Measurements from ENCODE around the gene GLB1L3. TPM values are rescaled to one million over a fixed set of nuclear protein-coding genes. Genes with fewer than 3 reads are reported as not detected.
"Not testable (repeated sequence)": the region's sequence is repeated elsewhere in the genome, so short reads cannot be mapped to it uniquely, and the experiment has no call there.

The GLB1L3 gene
- total RNA-seq, 2 donors from 2014 or later = 1.3 TPM; not detected in 1

GRCh38 chr11:134340354-134340964 is 64.3 kb downstream of the GLB1L3 start:
- Histone ChIP-seq H3K4me3 (no peak overlapping the region), H3K36me3 (replicated peaks in 1 of 2; ENCODE audit: insufficient read depth in 1 of 2, low read depth in 2 of 2) (no peaks in the 10 kb centered on the region), H3K9me3 (no peaks in the 10 kb centered on the region), H3K27me3 (no peaks in the 10 kb centered on the region), H3K4me1 (no peaks in the 10 kb centered on the region), H3K27ac (no peak overlapping the region)
- no peak for ATAC-seq
- intact Hi-C loops (cut with DNase I) = no loop called here
- no peak for TF ChIP-seq POLR2A (IDR thresholded peaks at IDR 0.05)
- TF ChIP-seq CTCF (IDR thresholded peaks at IDR 0.05) = no peak
- WGBS, 2 donors = 87 to 89% methylated on average over 7 to 11 of the region's 11 CpGs
- DNase-seq = no peak

- 90 to 95% methylated on average over 49 to 67 of the region's 68 CpGs for WGBS, 2 donors
- no peaks in the 10 kb centered on the region for H3K9me3 ChIP-seq
- DNase-seq (no peak), ATAC-seq (no peak)
- no peak overlapping the region for H3K4me3 ChIP-seq
- TF ChIP-seq CTCF (IDR thresholded peaks at IDR 0.05) = no peak
- H3K27me3 ChIP-seq = no peaks in the 10 kb centered on the region
- H3K27ac ChIP-seq = no peak overlapping the region
- intact Hi-C loops (cut with DNase I) = no loop called here
- H3K36me3 ChIP-seq (replicated peaks in 1 of 2; ENCODE audit: insufficient read depth in 1 of 2, low read depth in 2 of 2) = no peaks in the 10 kb centered on the region
- H3K4me1 ChIP-seq = no peaks in the 10 kb centered on the region
These were observed 65.8 kb downstream of the GLB1L3 start for GRCh38 chr11:134341805-134342571.

- WGBS, 2 donors = 90 to 92% methylated on average over 22 to 30 of the region's 30 CpGs
- Histone ChIP-seq H3K27ac (no peak overlapping the region), H3K36me3 (replicated peaks in 1 of 2; ENCODE audit: insufficient read depth in 1 of 2, low read depth in 2 of 2) (no peaks in the 10 kb centered on the region), H3K9me3 (no peaks in the 10 kb centered on the region), H3K4me1 (no peaks in the 10 kb centered on the region), H3K27me3 (no peaks in the 10 kb centered on the region), H3K4me3 (no peak overlapping the region)
- DNase-seq = no peak
- TF ChIP-seq CTCF (IDR thresholded peaks at IDR 0.05) (no peak), POLR2A (IDR thresholded peaks at IDR 0.05) (no peak)
- intact Hi-C loops (cut with DNase I) = no loop called here
- no peak for ATAC-seq
These were observed 66.6 kb downstream of the GLB1L3 start for GRCh38 chr11:134342572-134343340.

GRCh38 chr11:134343646-134344045 is 67.5 kb downstream of the GLB1L3 start:
- Histone ChIP-seq H3K4me1 (no peaks in the 10 kb centered on the region), H3K9me3 (no peaks in the 10 kb centered on the region), H3K4me3 (no peak overlapping the region), H3K36me3 (replicated peaks in 1 of 2; ENCODE audit: insufficient read depth in 1 of 2, low read depth in 2 of 2) (no peaks in the 10 kb centered on the region), H3K27ac (no peak overlapping the region), H3K27me3 (no peaks in the 10 kb centered on the region)
- WGBS, 2 donors = 84 to 87% methylated on average over 12 to 15 of the region's 15 CpGs
- intact Hi-C loops (cut with DNase I) = no loop called here
- ATAC-seq = no peak
- TF ChIP-seq CTCF (IDR thresholded peaks at IDR 0.05) (no peak), POLR2A (IDR thresholded peaks at IDR 0.05) (no peak)
- DNase-seq = no peak

- not testable (repeated sequence) for ATAC-seq, DNase-seq
- WGBS, 2 donors = 75 to 77% methylated on average over 7 to 26 of the region's 28 CpGs
These were observed 68.5 kb downstream of the GLB1L3 start for GRCh38 chr11:134344497-134345236.

More at GRCh38 chr11:134344497-134345236, 68.5 kb downstream of the GLB1L3 start:
- intact Hi-C loops (cut with DNase I); H3K4me1 ChIP-seq; H3K9me3 ChIP-seq; H3K27me3 ChIP-seq; H3K4me3 ChIP-seq; H3K36me3 ChIP-seq (replicated peaks in 1 of 2; ENCODE audit: insufficient read depth in 1 of 2, low read depth in 2 of 2); H3K27ac ChIP-seq: not testable (repeated sequence)
